ENCODE results near the gene NPLOC4.
"Not testable (repeated sequence)": the region's sequence is repeated elsewhere in the genome, so short reads cannot be mapped to it uniquely, and the experiment has no call there.

NPLOC4 gene

GRCh38 chr17:81636505-81637288 is at the start of gene NPLOC4, which contains the start of gene TSPAN10:
Gene NPLOC4 (minus strand): TSS chr17:81637112. CDS start chr17:81636930, 182 bp downstream.
Gene TSPAN10 (plus strand): TSS chr17:81637196. CDS start chr17:81642413, 5,217 bp downstream.
- DNase-seq (ENCODE audit: low read depth in 2 of 2, low spot score in 1 of 2) = peak; percentile 66 to 75

GRCh38 chr17:81686614-81687013 is 49.7 kb upstream of the NPLOC4 start:
- DNase-seq (ENCODE audit: low read depth in 2 of 2, low spot score in 1 of 2) = no peak

GRCh38 chr17:81685108-81685507 is 48.2 kb upstream of the NPLOC4 start:
- no peak for DNase-seq (ENCODE audit: low read depth in 2 of 2, low spot score in 1 of 2)

- no peak for DNase-seq (ENCODE audit: low read depth in 2 of 2, low spot score in 1 of 2)
These were observed 47.6 kb upstream of the NPLOC4 start for GRCh38 chr17:81684442-81684911.

GRCh38 chr17:81683584-81684441 is 46.9 kb upstream of the NPLOC4 start, which contains the start of the genes ARL16 and HGS:
Gene ARL16 (minus strand): TSS chr17:81683797. CDS start chr17:81683753, 44 bp downstream.
Gene HGS (plus strand): TSS chr17:81684011. CDS start chr17:81684067, 56 bp downstream.
- DNase-seq (ENCODE audit: low read depth in 2 of 2, low spot score in 1 of 2) = peak; percentile 94 to 96

- no peak for DNase-seq (ENCODE audit: low read depth in 2 of 2, low spot score in 1 of 2)
These were observed 46.3 kb upstream of the NPLOC4 start for GRCh38 chr17:81683208-81683583.

GRCh38 chr17:81682565-81683207 is 45.8 kb upstream of the NPLOC4 start:
- DNase-seq (ENCODE audit: low read depth in 2 of 2, low spot score in 1 of 2) = no peak

- DNase-seq (ENCODE audit: low read depth in 2 of 2, low spot score in 1 of 2) = no peak
These were observed 44.8 kb upstream of the NPLOC4 start for GRCh38 chr17:81681672-81682071.

GRCh38 chr17:81680150-81680549 is 43.2 kb upstream of the NPLOC4 start:
- no peak for DNase-seq (ENCODE audit: low read depth in 2 of 2, low spot score in 1 of 2)

- no peak for DNase-seq (ENCODE audit: low read depth in 2 of 2, low spot score in 1 of 2)
These were observed 40.0 kb upstream of the NPLOC4 start for GRCh38 chr17:81676906-81677305.

GRCh38 chr17:81675515-81676221 is 38.8 kb upstream of the NPLOC4 start:
- not testable (repeated sequence) for DNase-seq (ENCODE audit: low read depth in 2 of 2, low spot score in 1 of 2)

- DNase-seq (ENCODE audit: low read depth in 2 of 2, low spot score in 1 of 2) = no peak
These were observed 36.8 kb upstream of the NPLOC4 start for GRCh38 chr17:81673561-81674258.

GRCh38 chr17:81672954-81673353 is 36.0 kb upstream of the NPLOC4 start:
- DNase-seq (ENCODE audit: low read depth in 2 of 2, low spot score in 1 of 2) = no peak

GRCh38 chr17:81672504-81672903 is 35.6 kb upstream of the NPLOC4 start:
- DNase-seq (ENCODE audit: low read depth in 2 of 2, low spot score in 1 of 2) = no peak

- no peak for DNase-seq (ENCODE audit: low read depth in 2 of 2, low spot score in 1 of 2)
These were observed 30.8 kb upstream of the NPLOC4 start for GRCh38 chr17:81667754-81668153.

GRCh38 chr17:81666342-81667191 is 29.7 kb upstream of the NPLOC4 start, which contains the start of the genes CCDC137 and OXLD1:
Gene CCDC137 (plus strand): TSS chr17:81666737. CDS start chr17:81666767, 30 bp downstream.
Gene OXLD1 (minus strand): TSS chr17:81666605. CDS start chr17:81666577, 28 bp downstream.
- peak; percentile 81 to 84 for DNase-seq (ENCODE audit: low read depth in 2 of 2, low spot score in 1 of 2)

GRCh38 chr17:81666092-81666341 is 29.1 kb upstream of the NPLOC4 start:
- no peak for DNase-seq (ENCODE audit: low read depth in 2 of 2, low spot score in 1 of 2)

- DNase-seq (ENCODE audit: low read depth in 2 of 2, low spot score in 1 of 2) = no peak
These were observed 28.5 kb upstream of the NPLOC4 start for GRCh38 chr17:81665205-81666091.
